ENCODE results near the gene AARS1.
A peak's percentile ranks its signal among the peaks of the same experiment; 100 is the strongest.
"Not testable (repeated sequence)": the region's sequence is repeated elsewhere in the genome, so short reads cannot be mapped to it uniquely, and the experiment has no call there.

Gene AARS1

GRCh38 chr16:70250748-70251628 lies 38.3 kb downstream of the AARS1 start:
- H3K27ac ChIP-seq (ENCODE audit: low read depth, low read length) = peak overlapping the region; percentile 43
- peaks cover 65% of the 10 kb centered on the region for H3K36me3 ChIP-seq (ENCODE audit: control insufficient read depth, low read length)
- peak overlapping the region; percentile 80 for H3K4me2 ChIP-seq (ENCODE audit: low read length)

GRCh38 chr16:70249697-70250096 lies 39.6 kb downstream of the AARS1 start:
- H3K36me3 ChIP-seq (ENCODE audit: control insufficient read depth, low read length) = peaks cover 59% of the 10 kb centered on the region
- peaks cover 56% of the 10 kb centered on the region for H3K79me2 ChIP-seq (ENCODE audit: control insufficient read depth, low read length)
- H3K4me3 ChIP-seq (ENCODE audit: low read length) = peak overlapping the region; percentile 96
- H3K9me2 ChIP-seq (replicated peaks; ENCODE audit: control insufficient read depth, low read length); H4K20me1 ChIP-seq (ENCODE audit: control insufficient read depth, insufficient read depth, low read depth, low read length); H3K9me3 ChIP-seq (ENCODE audit: control insufficient read depth, insufficient read depth, low read length); H3K27me3 ChIP-seq (ENCODE audit: control insufficient read depth, low read length); H3F3A ChIP-seq (ENCODE audit: control insufficient read depth, insufficient read depth); H3K27ac ChIP-seq (ENCODE audit: low read depth, low read length); H3K4me1 ChIP-seq (ENCODE audit: control insufficient read depth, low read length): not testable (repeated sequence)
- H3K4me2 ChIP-seq (ENCODE audit: low read length) = peak overlapping the region; percentile 80

More at GRCh38 chr16:70250748-70251628, 38.3 kb downstream of the AARS1 start:
- no peaks in the 10 kb centered on the region for H3K9me2 ChIP-seq (replicated peaks; ENCODE audit: control insufficient read depth, low read length)
- peak overlapping the region; percentile 96 for H3K4me3 ChIP-seq (ENCODE audit: low read length)
- no peaks in the 10 kb centered on the region for H3K9me3 ChIP-seq (ENCODE audit: control insufficient read depth, insufficient read depth, low read length)
- TF ChIP-seq CTCF (IDR thresholded peaks at IDR 0.05; ENCODE audit: low read depth, low read length, poor library complexity, severe bottlenecking) (no peak), EZH2phosphoT487 (IDR thresholded peaks at IDR 0.05; ENCODE audit: borderline replicate concordance, low read length) (no peak)
- no peaks in the 10 kb centered on the region for H3K27me3 ChIP-seq (ENCODE audit: control insufficient read depth, low read length)
- peaks cover 52% of the 10 kb centered on the region for H3K79me2 ChIP-seq (ENCODE audit: control insufficient read depth, low read length)
- peaks cover 8% of the 10 kb centered on the region for H3K4me1 ChIP-seq (ENCODE audit: control insufficient read depth, low read length)
- H4K20me1 ChIP-seq (ENCODE audit: control insufficient read depth, insufficient read depth, low read depth, low read length) = peaks cover 5% of the 10 kb centered on the region
- H3F3A ChIP-seq (ENCODE audit: control insufficient read depth, insufficient read depth) = peaks cover 4% of the 10 kb centered on the region

DNA sequence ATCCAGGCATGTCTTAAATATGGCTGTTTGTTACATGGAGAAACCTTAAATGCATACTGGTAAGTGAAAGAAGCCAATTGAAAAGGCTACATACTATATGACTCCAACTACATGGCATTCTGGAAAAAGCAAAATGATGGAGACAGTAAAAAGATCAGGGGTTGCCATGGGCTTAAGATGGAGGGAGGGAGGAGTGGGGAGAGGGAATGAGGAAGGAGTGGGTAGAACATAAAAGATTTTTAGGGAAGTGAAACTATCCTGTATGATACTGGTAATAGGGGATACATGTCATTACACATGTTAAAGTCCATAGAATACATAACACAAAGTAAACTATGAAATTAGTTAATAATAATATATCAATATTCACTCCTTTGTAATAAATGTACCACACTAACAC lies 50.5 kb downstream of the AARS1 start:
- not testable (repeated sequence) for H3K27me3 ChIP-seq (ENCODE audit: control insufficient read depth, low read length); H3F3A ChIP-seq (ENCODE audit: control insufficient read depth, insufficient read depth); H3K9me2 ChIP-seq (replicated peaks; ENCODE audit: control insufficient read depth, low read length); H3K4me3 ChIP-seq (ENCODE audit: low read length); H3K79me2 ChIP-seq (ENCODE audit: control insufficient read depth, low read length); H4K20me1 ChIP-seq (ENCODE audit: control insufficient read depth, insufficient read depth, low read depth, low read length); H3K9me3 ChIP-seq (ENCODE audit: control insufficient read depth, insufficient read depth, low read length); H3K27ac ChIP-seq (ENCODE audit: low read depth, low read length); H3K4me2 ChIP-seq (ENCODE audit: low read length)
- Histone ChIP-seq H3K36me3 (ENCODE audit: control insufficient read depth, low read length) (peaks cover 22% of the 10 kb centered on the region), H3K4me1 (ENCODE audit: control insufficient read depth, low read length) (peaks cover 12% of the 10 kb centered on the region)

- peaks cover 36% of the 10 kb centered on the region for H3K36me3 ChIP-seq (ENCODE audit: control insufficient read depth, low read length)
- not testable (repeated sequence) for H3F3A ChIP-seq (ENCODE audit: control insufficient read depth, insufficient read depth); H3K27ac ChIP-seq (ENCODE audit: low read depth, low read length); H3K9me2 ChIP-seq (replicated peaks; ENCODE audit: control insufficient read depth, low read length); H3K27me3 ChIP-seq (ENCODE audit: control insufficient read depth, low read length); H3K4me1 ChIP-seq (ENCODE audit: control insufficient read depth, low read length); H3K4me3 ChIP-seq (ENCODE audit: low read length); H4K20me1 ChIP-seq (ENCODE audit: control insufficient read depth, insufficient read depth, low read depth, low read length); H3K9me3 ChIP-seq (ENCODE audit: control insufficient read depth, insufficient read depth, low read length); H3K4me2 ChIP-seq (ENCODE audit: low read length); H3K79me2 ChIP-seq (ENCODE audit: control insufficient read depth, low read length)
Observed at GRCh38 chr16:70231831-70232230, 57.5 kb downstream of the AARS1 start.

DNA sequence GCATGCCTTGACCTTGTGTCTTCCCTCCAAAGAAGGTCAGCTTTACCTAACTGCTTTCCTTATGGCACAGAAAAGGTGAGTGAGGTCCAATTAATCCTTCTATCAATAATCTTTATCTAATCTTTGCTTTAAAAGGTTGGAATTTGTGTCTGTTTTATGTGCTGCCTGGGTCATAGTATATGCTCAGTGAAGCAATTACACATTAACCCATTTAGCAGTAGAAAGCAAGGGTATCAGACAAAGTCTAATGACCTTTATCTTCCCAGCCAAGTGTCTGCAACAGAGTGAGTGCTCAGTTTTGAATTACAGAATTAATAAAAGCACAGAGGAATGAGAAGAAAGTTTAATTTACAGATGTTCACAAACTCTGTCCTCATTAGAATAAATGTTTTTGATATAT lies 63.3 kb downstream of the AARS1 start:
- H3K36me3 ChIP-seq (ENCODE audit: control insufficient read depth, low read length) = peaks cover 21% of the 10 kb centered on the region
- H3K27ac ChIP-seq (ENCODE audit: low read depth, low read length); H3K79me2 ChIP-seq (ENCODE audit: control insufficient read depth, low read length); H3K4me1 ChIP-seq (ENCODE audit: control insufficient read depth, low read length); H3K4me3 ChIP-seq (ENCODE audit: low read length); H4K20me1 ChIP-seq (ENCODE audit: control insufficient read depth, insufficient read depth, low read depth, low read length); H3K9me2 ChIP-seq (replicated peaks; ENCODE audit: control insufficient read depth, low read length); H3K4me2 ChIP-seq (ENCODE audit: low read length); H3K27me3 ChIP-seq (ENCODE audit: control insufficient read depth, low read length); H3K9me3 ChIP-seq (ENCODE audit: control insufficient read depth, insufficient read depth, low read length); H3F3A ChIP-seq (ENCODE audit: control insufficient read depth, insufficient read depth): not testable (repeated sequence)

DNA sequence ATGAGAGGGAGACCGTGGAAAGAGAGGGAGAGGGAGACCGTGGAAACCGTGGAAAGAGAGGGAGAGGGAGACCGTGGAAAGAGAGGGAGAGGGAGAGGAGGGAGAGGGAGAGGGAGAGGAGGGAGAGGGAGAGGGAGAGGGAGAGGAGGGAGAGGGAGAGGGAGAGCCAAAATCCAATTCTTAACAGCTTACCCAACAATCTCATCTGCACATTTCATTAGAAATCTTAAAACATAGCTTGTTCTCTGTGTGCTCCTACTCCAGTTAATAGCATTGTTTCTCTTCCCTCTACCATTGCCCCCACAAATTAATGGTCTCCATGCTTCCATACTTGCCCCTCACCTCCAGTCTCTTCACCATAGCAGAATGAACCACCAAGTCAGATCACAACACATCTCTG lies 63.9 kb downstream of the AARS1 start:
- H3K4me3 ChIP-seq (ENCODE audit: low read length); H3K4me2 ChIP-seq (ENCODE audit: low read length); H3K4me1 ChIP-seq (ENCODE audit: control insufficient read depth, low read length); H3K27ac ChIP-seq (ENCODE audit: low read depth, low read length); H3K9me2 ChIP-seq (replicated peaks; ENCODE audit: control insufficient read depth, low read length); H3K79me2 ChIP-seq (ENCODE audit: control insufficient read depth, low read length); H3K9me3 ChIP-seq (ENCODE audit: control insufficient read depth, insufficient read depth, low read length); H3K27me3 ChIP-seq (ENCODE audit: control insufficient read depth, low read length); H3F3A ChIP-seq (ENCODE audit: control insufficient read depth, insufficient read depth); H4K20me1 ChIP-seq (ENCODE audit: control insufficient read depth, insufficient read depth, low read depth, low read length): not testable (repeated sequence)
- H3K36me3 ChIP-seq (ENCODE audit: control insufficient read depth, low read length) = peaks cover 21% of the 10 kb centered on the region

- H3K36me3 ChIP-seq (ENCODE audit: control insufficient read depth, low read length) = peaks cover 24% of the 10 kb centered on the region
- not testable (repeated sequence) for H3K9me3 ChIP-seq (ENCODE audit: control insufficient read depth, insufficient read depth, low read length); H3K79me2 ChIP-seq (ENCODE audit: control insufficient read depth, low read length); H3K4me1 ChIP-seq (ENCODE audit: control insufficient read depth, low read length); H3K9me2 ChIP-seq (replicated peaks; ENCODE audit: control insufficient read depth, low read length); H3K27me3 ChIP-seq (ENCODE audit: control insufficient read depth, low read length); H3K4me3 ChIP-seq (ENCODE audit: low read length); H3K4me2 ChIP-seq (ENCODE audit: low read length); H3K27ac ChIP-seq (ENCODE audit: low read depth, low read length); H3F3A ChIP-seq (ENCODE audit: control insufficient read depth, insufficient read depth); H4K20me1 ChIP-seq (ENCODE audit: control insufficient read depth, insufficient read depth, low read depth, low read length)
Observed at GRCh38 chr16:70224645-70225044, 64.7 kb downstream of the AARS1 start.

Data from DOHH2 (cell line).